HEK293 (cell line): ENCODE data around the gene SYNJ2.

Experiments used
- HOXA7 ChIP-seq: sonication (generic); formaldehyde crosslinking; IDR thresholded peaks from 2 replicates; pipeline ENCODE4 v1.8.1; 2022; ENCODE audit warnings: missing genetic modification reagents, borderline replicate concordance
- WT1 ChIP-seq: fragments of 450-650 bp; formaldehyde crosslinking; IDR thresholded peaks from 2 replicates; pipeline ENCODE4 v1.5.1; 2016; ENCODE audit warnings: missing biosample characterization, missing genetic modification characterization
- ZNF23 ChIP-seq: fragments of 450-650 bp; formaldehyde crosslinking; IDR thresholded peaks from 2 replicates; pipeline ENCODE4 v1.5.1; 2016; ENCODE audit warnings: missing biosample characterization, missing genetic modification characterization, borderline replicate concordance
- ZNF335 ChIP-seq: fragments of 450-650 bp; formaldehyde crosslinking; conservative IDR thresholded peaks from 2 replicates; pipeline ENCODE4 v1.5.1; 2016; ENCODE audit warnings: missing biosample characterization, missing genetic modification characterization
- ZNF354C ChIP-seq: fragments of 450-650 bp; formaldehyde crosslinking; IDR thresholded peaks from 2 replicates; pipeline ENCODE4 v1.5.1; 2016; ENCODE audit warnings: missing biosample characterization, missing genetic modification characterization, low read depth, borderline replicate concordance
- ZNF776 ChIP-seq: fragments of 450-650 bp; formaldehyde crosslinking; IDR thresholded peaks from 2 replicates; pipeline ENCODE4 v1.5.0; 2017; ENCODE audit warnings: missing biosample characterization, missing genetic modification characterization, borderline replicate concordance
- TF ChIP-seq, protein P1 (sequence below): fragments of 450-650 bp; formaldehyde crosslinking; IDR thresholded peaks from 2 replicates; pipeline ENCODE4 v1.5.1; 2016; ENCODE audit warnings: missing biosample characterization, missing genetic modification characterization
- TF ChIP-seq, protein P2 (sequence below): IDR thresholded peaks from 2 replicates; pipeline ENCODE4 v1.6.1; 2011; ENCODE audit warnings: mild to moderate bottlenecking, low read depth, low read length, borderline replicate concordance
- TF ChIP-seq, protein P3 (sequence below): sonication (generic); formaldehyde crosslinking; IDR thresholded peaks from 2 replicates; pipeline ENCODE4 v1.8.1; 2022; ENCODE audit warnings: mild to moderate bottlenecking, moderate library complexity, missing genetic modification reagents
- TF ChIP-seq, protein P4 (sequence below): fragments of 450-650 bp; formaldehyde crosslinking; IDR thresholded peaks from 2 replicates; pipeline ENCODE4 v1.5.1; 2016; ENCODE audit warnings: missing biosample characterization, missing genetic modification characterization

DNA sequence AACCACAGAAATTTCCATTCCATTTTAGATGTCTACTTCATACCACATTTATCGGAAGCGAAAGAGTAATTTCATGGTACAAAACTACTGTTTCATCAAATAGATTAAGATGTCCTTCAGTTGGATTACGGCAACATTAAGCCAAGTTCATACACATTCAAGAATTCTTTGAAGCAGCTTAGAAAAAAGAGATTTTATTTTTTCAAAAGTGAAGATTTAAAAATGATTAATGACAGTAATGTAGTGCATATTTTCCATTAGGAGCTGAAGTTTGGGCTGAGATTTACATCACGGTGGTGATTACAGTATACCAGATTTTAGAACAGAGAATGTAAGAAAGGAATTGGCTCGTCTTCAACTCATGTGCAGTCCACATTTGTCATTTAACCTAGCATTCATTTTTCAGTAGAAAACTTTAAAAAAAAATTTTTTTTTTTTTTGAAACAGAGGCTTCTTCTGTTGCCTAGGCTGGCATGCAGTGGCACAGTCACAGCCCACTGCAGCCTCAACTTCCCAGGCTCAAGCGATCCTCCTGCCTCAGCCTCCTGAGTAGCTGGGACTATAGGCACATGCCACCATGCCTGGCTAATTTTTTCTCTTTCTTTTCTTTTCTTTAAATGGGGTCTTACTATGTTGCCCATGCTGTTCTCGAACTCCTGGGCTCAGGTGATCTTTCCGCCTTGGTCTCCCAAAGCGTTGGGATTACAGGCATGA lies 1.9 kb downstream of the SYNJ2 start:
- TF ChIP-seq ZNF776 (tag by site-specific recombination) (no peak), HOXA7 (CRISPR knock-in tag) (no peak), ZNF23 (tag by site-specific recombination) (no peak), ZNF335 (tag by site-specific recombination) (no peak), ZNF354C (no peak), WT1 (tag by site-specific recombination) (no peak)
- TF ChIP-seq, protein P1, sequence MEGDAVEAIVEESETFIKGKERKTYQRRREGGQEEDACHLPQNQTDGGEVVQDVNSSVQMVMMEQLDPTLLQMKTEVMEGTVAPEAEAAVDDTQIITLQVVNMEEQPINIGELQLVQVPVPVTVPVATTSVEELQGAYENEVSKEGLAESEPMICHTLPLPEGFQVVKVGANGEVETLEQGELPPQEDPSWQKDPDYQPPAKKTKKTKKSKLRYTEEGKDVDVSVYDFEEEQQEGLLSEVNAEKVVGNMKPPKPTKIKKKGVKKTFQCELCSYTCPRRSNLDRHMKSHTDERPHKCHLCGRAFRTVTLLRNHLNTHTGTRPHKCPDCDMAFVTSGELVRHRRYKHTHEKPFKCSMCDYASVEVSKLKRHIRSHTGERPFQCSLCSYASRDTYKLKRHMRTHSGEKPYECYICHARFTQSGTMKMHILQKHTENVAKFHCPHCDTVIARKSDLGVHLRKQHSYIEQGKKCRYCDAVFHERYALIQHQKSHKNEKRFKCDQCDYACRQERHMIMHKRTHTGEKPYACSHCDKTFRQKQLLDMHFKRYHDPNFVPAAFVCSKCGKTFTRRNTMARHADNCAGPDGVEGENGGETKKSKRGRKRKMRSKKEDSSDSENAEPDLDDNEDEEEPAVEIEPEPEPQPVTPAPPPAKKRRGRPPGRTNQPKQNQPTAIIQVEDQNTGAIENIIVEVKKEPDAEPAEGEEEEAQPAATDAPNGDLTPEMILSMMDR = no peak
- TF ChIP-seq, protein P2, sequence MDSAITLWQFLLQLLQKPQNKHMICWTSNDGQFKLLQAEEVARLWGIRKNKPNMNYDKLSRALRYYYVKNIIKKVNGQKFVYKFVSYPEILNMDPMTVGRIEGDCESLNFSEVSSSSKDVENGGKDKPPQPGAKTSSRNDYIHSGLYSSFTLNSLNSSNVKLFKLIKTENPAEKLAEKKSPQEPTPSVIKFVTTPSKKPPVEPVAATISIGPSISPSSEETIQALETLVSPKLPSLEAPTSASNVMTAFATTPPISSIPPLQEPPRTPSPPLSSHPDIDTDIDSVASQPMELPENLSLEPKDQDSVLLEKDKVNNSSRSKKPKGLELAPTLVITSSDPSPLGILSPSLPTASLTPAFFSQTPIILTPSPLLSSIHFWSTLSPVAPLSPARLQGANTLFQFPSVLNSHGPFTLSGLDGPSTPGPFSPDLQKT = no peak
- TF ChIP-seq, protein P3, sequence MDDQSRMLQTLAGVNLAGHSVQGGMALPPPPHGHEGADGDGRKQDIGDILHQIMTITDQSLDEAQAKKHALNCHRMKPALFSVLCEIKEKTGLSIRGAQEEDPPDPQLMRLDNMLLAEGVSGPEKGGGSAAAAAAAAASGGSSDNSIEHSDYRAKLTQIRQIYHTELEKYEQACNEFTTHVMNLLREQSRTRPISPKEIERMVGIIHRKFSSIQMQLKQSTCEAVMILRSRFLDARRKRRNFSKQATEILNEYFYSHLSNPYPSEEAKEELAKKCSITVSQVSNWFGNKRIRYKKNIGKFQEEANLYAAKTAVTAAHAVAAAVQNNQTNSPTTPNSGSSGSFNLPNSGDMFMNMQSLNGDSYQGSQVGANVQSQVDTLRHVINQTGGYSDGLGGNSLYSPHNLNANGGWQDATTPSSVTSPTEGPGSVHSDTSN (CRISPR knock-in tag) = no peak
- TF ChIP-seq, protein P4, sequence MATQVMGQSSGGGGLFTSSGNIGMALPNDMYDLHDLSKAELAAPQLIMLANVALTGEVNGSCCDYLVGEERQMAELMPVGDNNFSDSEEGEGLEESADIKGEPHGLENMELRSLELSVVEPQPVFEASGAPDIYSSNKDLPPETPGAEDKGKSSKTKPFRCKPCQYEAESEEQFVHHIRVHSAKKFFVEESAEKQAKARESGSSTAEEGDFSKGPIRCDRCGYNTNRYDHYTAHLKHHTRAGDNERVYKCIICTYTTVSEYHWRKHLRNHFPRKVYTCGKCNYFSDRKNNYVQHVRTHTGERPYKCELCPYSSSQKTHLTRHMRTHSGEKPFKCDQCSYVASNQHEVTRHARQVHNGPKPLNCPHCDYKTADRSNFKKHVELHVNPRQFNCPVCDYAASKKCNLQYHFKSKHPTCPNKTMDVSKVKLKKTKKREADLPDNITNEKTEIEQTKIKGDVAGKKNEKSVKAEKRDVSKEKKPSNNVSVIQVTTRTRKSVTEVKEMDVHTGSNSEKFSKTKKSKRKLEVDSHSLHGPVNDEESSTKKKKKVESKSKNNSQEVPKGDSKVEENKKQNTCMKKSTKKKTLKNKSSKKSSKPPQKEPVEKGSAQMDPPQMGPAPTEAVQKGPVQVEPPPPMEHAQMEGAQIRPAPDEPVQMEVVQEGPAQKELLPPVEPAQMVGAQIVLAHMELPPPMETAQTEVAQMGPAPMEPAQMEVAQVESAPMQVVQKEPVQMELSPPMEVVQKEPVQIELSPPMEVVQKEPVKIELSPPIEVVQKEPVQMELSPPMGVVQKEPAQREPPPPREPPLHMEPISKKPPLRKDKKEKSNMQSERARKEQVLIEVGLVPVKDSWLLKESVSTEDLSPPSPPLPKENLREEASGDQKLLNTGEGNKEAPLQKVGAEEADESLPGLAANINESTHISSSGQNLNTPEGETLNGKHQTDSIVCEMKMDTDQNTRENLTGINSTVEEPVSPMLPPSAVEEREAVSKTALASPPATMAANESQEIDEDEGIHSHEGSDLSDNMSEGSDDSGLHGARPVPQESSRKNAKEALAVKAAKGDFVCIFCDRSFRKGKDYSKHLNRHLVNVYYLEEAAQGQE (tag by site-specific recombination) = no peak
